ENCODE results near the gene RSL24D1.

DNA sequence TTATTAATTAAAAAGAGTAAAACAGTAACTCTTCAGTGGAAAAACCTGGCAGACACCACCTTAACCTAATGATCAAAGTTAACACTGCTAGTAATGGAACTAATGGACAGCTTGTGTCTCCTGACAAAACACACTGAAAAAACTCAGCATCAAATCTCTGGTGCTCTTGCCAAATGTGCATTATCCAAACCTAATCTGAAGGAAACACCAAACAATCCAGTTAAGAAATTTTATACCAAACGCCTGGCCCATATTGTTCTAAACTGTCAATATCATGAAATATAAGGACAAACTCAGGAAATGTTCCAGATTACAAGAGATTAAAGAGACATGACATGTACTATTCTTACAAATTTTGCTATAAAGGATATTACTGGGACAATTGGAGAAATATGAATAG lies 10.4 kb downstream of the RSL24D1 start:
- TF ChIP-seq, protein P1, sequence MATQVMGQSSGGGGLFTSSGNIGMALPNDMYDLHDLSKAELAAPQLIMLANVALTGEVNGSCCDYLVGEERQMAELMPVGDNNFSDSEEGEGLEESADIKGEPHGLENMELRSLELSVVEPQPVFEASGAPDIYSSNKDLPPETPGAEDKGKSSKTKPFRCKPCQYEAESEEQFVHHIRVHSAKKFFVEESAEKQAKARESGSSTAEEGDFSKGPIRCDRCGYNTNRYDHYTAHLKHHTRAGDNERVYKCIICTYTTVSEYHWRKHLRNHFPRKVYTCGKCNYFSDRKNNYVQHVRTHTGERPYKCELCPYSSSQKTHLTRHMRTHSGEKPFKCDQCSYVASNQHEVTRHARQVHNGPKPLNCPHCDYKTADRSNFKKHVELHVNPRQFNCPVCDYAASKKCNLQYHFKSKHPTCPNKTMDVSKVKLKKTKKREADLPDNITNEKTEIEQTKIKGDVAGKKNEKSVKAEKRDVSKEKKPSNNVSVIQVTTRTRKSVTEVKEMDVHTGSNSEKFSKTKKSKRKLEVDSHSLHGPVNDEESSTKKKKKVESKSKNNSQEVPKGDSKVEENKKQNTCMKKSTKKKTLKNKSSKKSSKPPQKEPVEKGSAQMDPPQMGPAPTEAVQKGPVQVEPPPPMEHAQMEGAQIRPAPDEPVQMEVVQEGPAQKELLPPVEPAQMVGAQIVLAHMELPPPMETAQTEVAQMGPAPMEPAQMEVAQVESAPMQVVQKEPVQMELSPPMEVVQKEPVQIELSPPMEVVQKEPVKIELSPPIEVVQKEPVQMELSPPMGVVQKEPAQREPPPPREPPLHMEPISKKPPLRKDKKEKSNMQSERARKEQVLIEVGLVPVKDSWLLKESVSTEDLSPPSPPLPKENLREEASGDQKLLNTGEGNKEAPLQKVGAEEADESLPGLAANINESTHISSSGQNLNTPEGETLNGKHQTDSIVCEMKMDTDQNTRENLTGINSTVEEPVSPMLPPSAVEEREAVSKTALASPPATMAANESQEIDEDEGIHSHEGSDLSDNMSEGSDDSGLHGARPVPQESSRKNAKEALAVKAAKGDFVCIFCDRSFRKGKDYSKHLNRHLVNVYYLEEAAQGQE (IDR thresholded peaks at IDR 0.05; ENCODE audit: insufficient read depth in 1 of 2, low read depth in 2 of 2, low read length in 2 of 2): no peak
- TF ChIP-seq POLR2AphosphoS5 (IDR thresholded peaks at IDR 0.05; ENCODE audit: low read depth, low read length) (no peak), SIN3A (IDR thresholded peaks at IDR 0.05; ENCODE audit: borderline replicate concordance, insufficient read depth, low read length) (no peak)

Measured in PFSK-1 (cell line).